Measurements from ENCODE around the gene NID1.
"Not testable (repeated sequence)": the region's sequence is repeated elsewhere in the genome, so short reads cannot be mapped to it uniquely, and the experiment has no call there.

GRCh38 chr1:236078077-236078476 lies 13.2 kb upstream of the NID1 start:
- TF ChIP-seq, protein P1, sequence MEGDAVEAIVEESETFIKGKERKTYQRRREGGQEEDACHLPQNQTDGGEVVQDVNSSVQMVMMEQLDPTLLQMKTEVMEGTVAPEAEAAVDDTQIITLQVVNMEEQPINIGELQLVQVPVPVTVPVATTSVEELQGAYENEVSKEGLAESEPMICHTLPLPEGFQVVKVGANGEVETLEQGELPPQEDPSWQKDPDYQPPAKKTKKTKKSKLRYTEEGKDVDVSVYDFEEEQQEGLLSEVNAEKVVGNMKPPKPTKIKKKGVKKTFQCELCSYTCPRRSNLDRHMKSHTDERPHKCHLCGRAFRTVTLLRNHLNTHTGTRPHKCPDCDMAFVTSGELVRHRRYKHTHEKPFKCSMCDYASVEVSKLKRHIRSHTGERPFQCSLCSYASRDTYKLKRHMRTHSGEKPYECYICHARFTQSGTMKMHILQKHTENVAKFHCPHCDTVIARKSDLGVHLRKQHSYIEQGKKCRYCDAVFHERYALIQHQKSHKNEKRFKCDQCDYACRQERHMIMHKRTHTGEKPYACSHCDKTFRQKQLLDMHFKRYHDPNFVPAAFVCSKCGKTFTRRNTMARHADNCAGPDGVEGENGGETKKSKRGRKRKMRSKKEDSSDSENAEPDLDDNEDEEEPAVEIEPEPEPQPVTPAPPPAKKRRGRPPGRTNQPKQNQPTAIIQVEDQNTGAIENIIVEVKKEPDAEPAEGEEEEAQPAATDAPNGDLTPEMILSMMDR (IDR thresholded peaks at IDR 0.05), result not testable (repeated sequence)
- TF ChIP-seq POLR2A (IDR thresholded peaks at IDR 0.05), result not testable (repeated sequence)

Measured in suprapubic skin (tissue), 3 donors.